WERI-Rb-1 (cell line): Measurements from ENCODE around the gene FGD5.

Experiments used
- DNase-seq: peaks from one replicate; pipeline ENCODE4 v3.0.0-alpha.2; 2020
- H3K27ac ChIP-seq: fragments of 250-450 bp; sonication (Bioruptor Pico); 2 replicates; pipeline ENCODE4 v1.5.1; 2020; ENCODE audit warnings: mild to moderate bottlenecking, moderate library complexity
- H3K27me3 ChIP-seq: fragments of 250-450 bp; sonication (Bioruptor Pico); 2 replicates; pipeline ENCODE4 v1.5.1; 2021; ENCODE audit warnings: mild to moderate bottlenecking, low read depth, moderate library complexity; ENCODE audit not compliant: insufficient read depth, severe bottlenecking
- H3K36me3 ChIP-seq: fragments of 250-450 bp; sonication (Bioruptor Pico); 2 replicates; pipeline ENCODE4 v1.5.1; 2020; ENCODE audit warnings: mild to moderate bottlenecking, moderate library complexity
- H3K4me3 ChIP-seq: 2 replicates; pipeline ENCODE4 v1.5.1; 2011; ENCODE audit warnings: low read depth, mild to moderate bottlenecking, control low read depth, low read length
- H3K9me3 ChIP-seq: fragments of 250-450 bp; sonication (Bioruptor Pico); 2 replicates; pipeline ENCODE4 v1.5.1; 2021; ENCODE audit warnings: mild to moderate bottlenecking, moderate library complexity; ENCODE audit not compliant: severe bottlenecking
- TF ChIP-seq, protein P1 (sequence below): IDR thresholded peaks from 2 replicates; pipeline ENCODE4 v1.5.1; 2011; ENCODE audit warnings: low read depth, mild to moderate bottlenecking, control low read depth, inconsistent platforms, low read length

FGD5 gene

DNA sequence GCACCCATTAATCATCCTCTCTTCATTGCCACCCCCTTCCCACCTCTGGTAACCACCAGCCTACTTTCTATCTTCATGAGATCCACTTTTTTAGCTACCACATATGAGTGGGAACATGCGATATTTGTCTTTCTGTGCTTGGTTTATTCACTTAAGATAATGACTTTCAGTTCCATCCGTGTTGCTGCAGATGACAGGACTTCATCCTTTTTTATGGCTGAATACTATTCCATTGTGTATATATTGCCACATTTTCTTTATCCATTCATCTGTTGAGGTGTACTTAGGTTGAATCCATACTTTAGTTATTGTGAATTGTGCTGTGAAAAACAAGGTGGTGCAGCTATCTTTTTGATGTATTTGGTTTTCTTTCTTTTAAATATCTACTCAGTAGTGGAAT lies 75.3 kb downstream of the FGD5 start:
- Histone ChIP-seq H3K27ac (no peak overlapping the region), H3K36me3 (no peaks in the 10 kb centered on the region), H3K9me3 (no peaks in the 10 kb centered on the region), H3K4me3 (no peak overlapping the region), H3K27me3 (peaks cover 66% of the 10 kb centered on the region)
- no peak for DNase-seq
- TF ChIP-seq, protein P1, sequence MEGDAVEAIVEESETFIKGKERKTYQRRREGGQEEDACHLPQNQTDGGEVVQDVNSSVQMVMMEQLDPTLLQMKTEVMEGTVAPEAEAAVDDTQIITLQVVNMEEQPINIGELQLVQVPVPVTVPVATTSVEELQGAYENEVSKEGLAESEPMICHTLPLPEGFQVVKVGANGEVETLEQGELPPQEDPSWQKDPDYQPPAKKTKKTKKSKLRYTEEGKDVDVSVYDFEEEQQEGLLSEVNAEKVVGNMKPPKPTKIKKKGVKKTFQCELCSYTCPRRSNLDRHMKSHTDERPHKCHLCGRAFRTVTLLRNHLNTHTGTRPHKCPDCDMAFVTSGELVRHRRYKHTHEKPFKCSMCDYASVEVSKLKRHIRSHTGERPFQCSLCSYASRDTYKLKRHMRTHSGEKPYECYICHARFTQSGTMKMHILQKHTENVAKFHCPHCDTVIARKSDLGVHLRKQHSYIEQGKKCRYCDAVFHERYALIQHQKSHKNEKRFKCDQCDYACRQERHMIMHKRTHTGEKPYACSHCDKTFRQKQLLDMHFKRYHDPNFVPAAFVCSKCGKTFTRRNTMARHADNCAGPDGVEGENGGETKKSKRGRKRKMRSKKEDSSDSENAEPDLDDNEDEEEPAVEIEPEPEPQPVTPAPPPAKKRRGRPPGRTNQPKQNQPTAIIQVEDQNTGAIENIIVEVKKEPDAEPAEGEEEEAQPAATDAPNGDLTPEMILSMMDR = no peak

DNA sequence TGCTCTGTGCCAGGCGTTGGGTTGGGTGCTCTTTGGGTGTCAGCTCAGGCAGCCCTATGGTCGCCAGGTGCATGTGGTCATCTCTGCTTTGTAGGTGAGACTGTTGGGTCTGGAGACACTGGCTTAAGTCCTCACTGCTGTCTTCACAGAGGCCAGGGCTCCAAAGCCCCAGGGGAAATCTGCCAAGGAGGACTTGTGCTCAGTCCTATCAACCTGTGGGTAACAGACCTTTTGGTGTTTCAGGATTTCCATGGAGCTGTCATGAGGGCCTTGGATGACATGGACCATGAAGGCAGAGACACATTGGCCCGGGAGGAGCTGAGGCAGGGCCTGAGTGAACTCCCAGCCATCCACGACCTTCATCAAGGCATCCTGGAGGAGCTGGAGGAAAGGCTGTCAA lies 78.5 kb downstream of the FGD5 start:
- no peaks in the 10 kb centered on the region for H3K9me3 ChIP-seq
- no peak for DNase-seq

DNA sequence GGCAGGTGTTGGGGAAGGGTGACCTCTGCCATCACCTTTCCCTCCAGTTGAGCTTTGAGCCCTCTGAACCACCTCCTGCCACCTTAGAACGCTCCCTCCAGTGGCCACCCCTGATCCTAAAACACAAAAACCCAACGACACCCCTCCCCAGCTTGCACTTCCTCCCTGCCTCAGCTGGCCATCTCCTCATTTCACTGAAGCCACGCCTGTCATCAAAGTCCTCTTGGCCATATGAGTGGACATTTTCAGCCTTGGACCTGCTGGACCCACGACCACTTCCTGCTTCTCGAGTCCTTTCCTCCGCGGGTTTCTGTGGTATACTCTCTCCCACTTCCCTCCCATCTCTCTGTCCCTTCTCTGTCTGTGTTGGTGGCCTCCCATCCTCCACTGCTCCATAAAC lies 80.2 kb downstream of the FGD5 start:
- Histone ChIP-seq H3K27ac (no peak overlapping the region), H3K36me3 (no peaks in the 10 kb centered on the region), H3K4me3 (no peak overlapping the region), H3K9me3 (no peaks in the 10 kb centered on the region), H3K27me3 (peaks cover 49% of the 10 kb centered on the region)
- DNase-seq = no peak
- TF ChIP-seq, protein P1 = no peak

More for the DNA sequence above, 78.5 kb downstream of the FGD5 start:
- Histone ChIP-seq H3K27me3 (peaks cover 51% of the 10 kb centered on the region), H3K27ac (no peak overlapping the region), H3K4me3 (no peak overlapping the region), H3K36me3 (no peaks in the 10 kb centered on the region)
- TF ChIP-seq, protein P1 = no peak

DNA sequence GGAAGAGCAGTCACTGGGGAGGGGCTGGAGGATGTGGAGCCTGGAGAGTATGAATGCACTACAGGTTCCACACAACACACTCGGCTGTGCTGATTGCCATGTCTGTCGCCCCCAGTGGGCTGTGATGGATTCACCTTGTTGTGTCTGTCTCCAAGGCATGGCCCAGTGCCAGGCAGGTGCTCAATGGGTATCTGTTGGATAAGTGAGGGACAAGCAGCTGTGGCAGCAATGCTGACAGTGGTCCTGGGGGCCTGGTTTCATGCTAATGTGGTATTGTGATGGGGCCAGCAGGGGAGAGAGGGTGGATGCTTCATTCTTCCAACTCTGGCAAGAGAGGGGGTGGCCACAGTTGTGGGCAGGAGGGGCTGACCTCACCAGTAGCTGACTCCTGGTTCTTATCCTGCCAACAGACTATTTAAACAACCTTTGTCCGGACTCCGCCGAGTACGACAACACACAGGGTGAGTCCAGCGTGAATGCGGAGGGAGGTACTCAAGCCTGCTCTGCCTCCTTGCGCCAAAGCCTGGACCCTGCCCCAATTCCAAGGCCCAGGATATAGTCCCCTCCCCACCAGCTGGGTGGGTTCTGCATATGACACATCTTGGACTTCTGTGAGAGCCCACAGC lies 81.3 kb downstream of the FGD5 start:
- H3K9me3 ChIP-seq = peaks cover under 1% of the 10 kb centered on the region
- no peak overlapping the region for H3K27ac ChIP-seq
- TF ChIP-seq, protein P1 = no peak
- H3K27me3 ChIP-seq = peaks cover 45% of the 10 kb centered on the region
- no peak for DNase-seq
- H3K36me3 ChIP-seq = no peaks in the 10 kb centered on the region
- no peak overlapping the region for H3K4me3 ChIP-seq

DNA sequence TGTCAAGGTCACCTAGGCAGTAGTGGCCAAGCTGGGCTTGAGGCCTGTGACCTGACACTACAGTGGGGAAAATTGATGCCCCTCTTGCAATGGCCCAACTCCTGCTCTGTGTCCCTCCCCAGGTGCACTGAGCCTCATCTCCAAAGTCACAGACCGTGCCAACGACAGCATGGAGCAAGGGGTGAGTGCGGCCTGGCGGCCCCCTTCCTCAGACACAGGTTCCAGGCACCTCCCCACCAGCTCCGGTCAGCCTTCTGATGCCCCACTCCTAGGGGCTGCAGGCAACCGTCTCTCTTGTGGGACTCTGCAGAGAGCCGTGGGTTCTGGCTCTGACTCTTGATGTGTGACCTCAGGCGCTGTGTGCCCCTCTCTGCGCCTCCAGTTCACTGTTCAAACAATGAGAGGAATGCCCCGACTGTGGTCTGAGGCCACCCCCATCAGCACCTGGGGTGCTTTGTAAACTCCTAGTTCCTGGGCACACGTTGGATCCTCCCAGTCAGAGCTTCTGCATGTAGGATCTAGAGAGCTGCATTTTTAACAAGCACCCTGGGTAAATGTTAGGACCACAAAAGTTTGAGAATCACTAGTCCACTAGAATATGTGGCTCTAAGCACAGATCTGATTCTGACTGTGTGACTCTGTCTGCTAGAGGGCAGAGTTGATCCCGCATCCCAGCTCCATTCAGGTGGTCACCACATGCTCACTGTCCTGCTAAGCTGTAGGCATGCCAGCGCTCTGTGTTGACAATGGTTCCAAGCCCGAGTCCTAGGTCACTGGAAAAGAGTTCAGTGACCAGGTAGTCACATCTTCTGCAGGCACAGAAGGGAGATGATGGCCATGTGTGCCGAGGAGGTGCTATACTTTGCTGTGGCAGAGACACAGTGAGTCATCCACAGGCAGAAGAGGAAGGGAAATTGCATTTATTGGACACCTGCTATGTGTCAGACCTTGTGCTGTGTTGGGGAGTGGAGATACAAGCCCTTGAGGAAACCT lies 82.4 kb downstream of the FGD5 start:
- peaks cover 10% of the 10 kb centered on the region for H3K9me3 ChIP-seq
- no peaks in the 10 kb centered on the region for H3K36me3 ChIP-seq
- H3K27ac ChIP-seq = no peak overlapping the region
- peaks cover 46% of the 10 kb centered on the region for H3K27me3 ChIP-seq
- TF ChIP-seq, protein P1 = no peak
- no peak for DNase-seq
- no peak overlapping the region for H3K4me3 ChIP-seq
